Activated T-cell treated with anti-CD3 and anti-CD28 coated beads, Interleukin-2, amount 50 U/mL, for 48 hours (primary cell): Measurements from ENCODE around the gene ABCB8.
"Not testable (repeated sequence)": the region's sequence is repeated elsewhere in the genome, so short reads cannot be mapped to it uniquely, and the experiment has no call there.

Experiments used
- DNase-seq, 2 experiments: peaks; one replicate each; pipeline ENCODE4 v3.0.0-alpha.2; 2020

ABCB8 gene

DNA sequence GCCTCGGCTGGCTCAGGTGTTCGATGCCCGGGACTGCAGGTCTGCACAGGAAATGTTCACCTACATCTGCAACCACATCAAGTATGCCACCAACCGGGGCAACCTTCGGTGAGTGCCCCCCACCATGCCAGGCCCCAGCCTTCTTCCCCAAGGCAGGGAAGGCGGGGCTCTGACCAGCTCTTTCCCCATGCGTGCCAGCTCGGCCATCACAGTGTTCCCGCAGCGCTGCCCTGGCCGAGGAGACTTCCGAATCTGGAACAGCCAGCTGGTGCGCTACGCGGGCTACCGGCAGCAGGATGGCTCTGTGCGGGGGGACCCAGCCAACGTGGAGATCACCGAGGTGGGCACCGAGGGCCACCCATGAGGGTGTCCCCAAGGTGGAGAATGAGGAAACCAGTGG is 29.9 kb upstream of the ABCB8 start:
- peak in 1 of 2 experiments; percentile 16 for DNase-seq

- no peak for DNase-seq
These were observed 29.2 kb upstream of the ABCB8 start for GRCh38 chr7:150999001-150999400.

- no peak for DNase-seq
These were observed 28.6 kb upstream of the ABCB8 start for GRCh38 chr7:150999497-151000230.

- DNase-seq = no peak
These were observed 27.3 kb upstream of the ABCB8 start for GRCh38 chr7:151000897-151001495.

GRCh38 chr7:151001546-151001945 is 26.7 kb upstream of the ABCB8 start:
- DNase-seq = no peak

DNA sequence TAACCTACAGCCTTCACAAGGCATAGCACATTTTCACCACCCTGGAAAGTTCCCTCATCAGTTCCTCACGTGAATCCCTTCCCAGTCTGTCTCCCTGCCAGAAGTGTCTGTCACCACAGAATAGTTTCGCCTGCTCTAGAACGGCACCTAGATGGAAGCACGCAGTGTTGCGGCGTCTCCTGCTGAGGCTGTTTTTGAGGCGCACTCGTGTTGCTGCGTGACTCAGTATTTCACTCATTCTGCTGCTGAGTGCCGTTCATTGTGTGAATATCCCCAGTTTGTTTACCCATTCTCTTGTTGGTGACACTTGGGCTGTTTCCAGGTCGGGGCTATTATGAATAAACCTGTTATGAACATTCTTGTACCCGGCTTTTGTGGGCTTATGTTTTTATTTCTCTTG is 24.7 kb upstream of the ABCB8 start:
- DNase-seq = no peak

- no peak for DNase-seq
These were observed 22.7 kb upstream of the ABCB8 start for GRCh38 chr7:151005566-151005965.

DNA sequence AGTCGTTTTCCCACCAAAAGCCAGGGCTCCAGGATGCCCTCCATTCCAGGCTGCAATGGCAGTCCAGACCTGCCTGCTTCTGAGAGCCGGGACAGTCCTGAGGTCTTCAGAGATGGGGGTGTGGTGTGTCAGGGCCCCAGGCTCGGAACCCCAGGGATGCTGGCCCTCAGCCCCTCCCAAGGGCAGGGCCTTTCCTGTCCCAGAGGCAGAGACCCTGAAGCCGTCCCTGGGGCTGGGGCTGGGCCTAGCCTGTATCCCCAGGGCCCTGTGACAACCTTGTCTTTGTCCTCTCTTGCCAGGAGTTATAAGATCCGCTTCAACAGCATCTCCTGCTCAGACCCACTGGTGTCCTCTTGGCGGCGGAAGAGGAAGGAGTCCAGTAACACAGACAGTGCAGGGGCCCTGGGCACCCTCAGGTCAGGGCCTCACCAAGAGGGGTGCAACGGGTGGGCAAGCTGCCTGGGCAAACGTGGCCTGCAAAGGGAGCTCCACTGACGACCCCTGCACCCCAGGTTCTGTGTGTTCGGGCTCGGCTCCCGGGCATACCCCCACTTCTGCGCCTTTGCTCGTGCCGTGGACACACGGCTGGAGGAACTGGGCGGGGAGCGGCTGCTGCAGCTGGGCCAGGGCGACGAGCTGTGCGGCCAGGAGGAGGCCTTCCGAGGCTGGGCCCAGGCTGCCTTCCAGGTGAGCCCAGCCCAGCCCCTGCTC is 21.5 kb upstream of the ABCB8 start:
- DNase-seq = no peak

- no peak for DNase-seq
These were observed 20.8 kb upstream of the ABCB8 start for GRCh38 chr7:151007469-151007898.

- DNase-seq = peak in 1 of 2 experiments; percentile 39
These were observed 20.1 kb upstream of the ABCB8 start for GRCh38 chr7:151008143-151008510.

DNA sequence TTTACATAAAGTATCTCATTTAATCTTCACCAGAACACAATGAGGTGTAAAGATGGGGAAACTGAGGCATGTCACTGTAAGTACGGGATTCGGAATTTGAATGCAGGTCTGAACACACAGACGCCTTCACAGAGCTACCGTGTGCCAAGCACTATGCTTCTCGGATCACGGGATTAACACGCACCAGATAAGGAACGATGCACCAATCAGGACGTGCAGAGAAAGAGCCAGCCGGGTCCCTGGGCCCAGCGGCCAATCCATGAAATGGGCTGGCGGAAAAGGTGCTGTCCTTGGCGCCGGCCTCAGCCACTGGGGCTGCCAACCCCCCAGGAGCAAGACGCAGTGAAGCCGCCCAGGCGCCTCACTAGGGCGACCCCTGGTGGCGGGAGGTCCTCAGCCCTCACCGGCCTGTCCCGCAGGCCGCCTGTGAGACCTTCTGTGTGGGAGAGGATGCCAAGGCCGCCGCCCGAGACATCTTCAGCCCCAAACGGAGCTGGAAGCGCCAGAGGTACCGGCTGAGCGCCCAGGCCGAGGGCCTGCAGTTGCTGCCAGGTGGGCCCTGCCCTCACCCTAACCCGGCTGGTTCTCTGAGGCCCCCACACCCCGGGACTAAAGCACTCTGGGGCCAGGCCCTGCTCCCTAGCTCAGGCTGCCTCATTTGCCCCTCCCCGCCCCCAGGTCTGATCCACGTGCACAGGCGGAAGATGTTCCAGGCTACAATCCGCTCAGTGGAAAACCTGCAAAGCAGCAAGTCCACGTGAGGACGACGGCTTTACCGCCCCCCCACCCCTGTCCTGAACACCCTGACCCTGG is 19.5 kb upstream of the ABCB8 start:
- DNase-seq = peak; percentile 89 to 92

GRCh38 chr7:151009327-151010036 is 18.8 kb upstream of the ABCB8 start:
- peak in 1 of 2 experiments; percentile 44 for DNase-seq

GRCh38 chr7:151010037-151010306 is 18.3 kb upstream of the ABCB8 start:
- no peak for DNase-seq

DNA sequence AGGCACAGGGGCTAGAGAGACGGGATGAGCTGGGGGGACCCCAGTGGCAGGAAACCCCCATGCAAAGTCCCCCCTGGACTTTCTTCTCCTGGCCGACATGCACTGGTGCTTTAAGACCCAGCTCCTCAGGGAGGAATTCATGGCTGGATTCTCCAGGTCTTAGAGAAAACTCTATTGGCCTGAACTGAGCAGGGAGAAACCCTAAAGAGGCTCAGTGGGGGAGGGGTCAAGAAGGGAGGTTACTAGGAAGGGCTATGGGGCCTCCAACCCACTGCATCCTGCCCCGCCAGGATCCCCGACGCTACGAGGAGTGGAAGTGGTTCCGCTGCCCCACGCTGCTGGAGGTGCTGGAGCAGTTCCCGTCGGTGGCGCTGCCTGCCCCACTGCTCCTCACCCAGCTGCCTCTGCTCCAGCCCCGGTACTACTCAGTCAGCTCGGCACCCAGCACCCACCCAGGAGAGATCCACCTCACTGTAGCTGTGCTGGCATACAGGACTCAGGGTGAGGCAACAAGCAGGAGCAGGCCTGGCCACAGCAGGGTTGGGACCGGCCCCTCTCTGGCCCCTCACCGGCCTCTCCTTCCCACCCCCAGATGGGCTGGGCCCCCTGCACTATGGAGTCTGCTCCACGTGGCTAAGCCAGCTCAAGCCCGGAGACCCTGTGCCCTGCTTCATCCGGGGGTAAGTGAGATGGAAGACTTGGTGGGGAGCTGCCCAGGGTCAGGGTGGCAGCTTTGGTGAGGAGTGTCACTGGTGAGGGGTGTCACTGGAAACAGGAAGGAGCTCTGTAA is 17.7 kb upstream of the ABCB8 start:
- peak; percentile 51 to 61 for DNase-seq

DNA sequence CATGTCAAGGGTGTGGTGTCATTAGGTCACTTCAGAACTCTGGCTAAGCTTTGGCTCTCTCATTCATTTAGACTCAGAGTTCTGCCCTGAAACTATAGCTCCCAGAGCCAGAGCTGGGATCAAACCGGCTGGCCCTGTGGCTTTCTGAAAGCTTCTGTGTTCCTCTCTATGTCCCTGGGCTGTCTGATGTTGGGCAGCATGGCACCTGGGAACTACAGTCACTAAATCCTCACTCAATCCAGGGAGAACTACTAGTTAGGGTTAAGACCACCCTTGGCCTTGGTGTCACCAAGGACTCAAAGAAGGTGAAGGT is 17.2 kb upstream of the ABCB8 start:
- DNase-seq = no peak

- not testable (repeated sequence) for DNase-seq
These were observed 16.6 kb upstream of the ABCB8 start for GRCh38 chr7:151011616-151012015.

DNA sequence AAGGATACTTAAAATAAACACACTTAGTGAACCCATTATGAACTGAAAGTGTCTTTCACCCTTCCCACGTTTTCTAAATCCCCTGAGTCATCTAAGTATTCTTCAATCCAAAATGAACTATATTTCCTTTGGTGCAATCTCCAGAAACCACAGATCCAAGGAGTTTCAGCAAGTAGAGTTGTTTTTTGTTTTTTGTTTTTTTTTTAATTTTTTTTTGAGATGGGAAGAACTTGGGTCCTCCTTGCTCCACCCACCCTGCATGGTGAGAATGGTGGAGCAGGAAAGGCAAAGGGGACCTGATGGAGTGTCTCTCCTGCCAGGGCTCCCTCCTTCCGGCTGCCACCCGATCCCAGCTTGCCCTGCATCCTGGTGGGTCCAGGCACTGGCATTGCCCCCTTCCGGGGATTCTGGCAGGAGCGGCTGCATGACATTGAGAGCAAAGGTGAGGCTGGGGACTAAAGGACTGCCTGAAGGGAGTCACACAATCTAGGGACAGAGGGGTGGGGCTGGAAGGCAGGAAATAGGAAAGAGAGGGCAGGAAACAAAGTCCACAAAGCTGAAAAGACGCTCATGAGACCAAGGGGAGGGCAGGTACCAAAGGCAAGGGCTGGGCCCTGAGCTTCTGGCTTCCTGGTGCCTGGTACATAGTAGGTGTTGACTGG is 16.1 kb upstream of the ABCB8 start:
- DNase-seq = no peak

DNA sequence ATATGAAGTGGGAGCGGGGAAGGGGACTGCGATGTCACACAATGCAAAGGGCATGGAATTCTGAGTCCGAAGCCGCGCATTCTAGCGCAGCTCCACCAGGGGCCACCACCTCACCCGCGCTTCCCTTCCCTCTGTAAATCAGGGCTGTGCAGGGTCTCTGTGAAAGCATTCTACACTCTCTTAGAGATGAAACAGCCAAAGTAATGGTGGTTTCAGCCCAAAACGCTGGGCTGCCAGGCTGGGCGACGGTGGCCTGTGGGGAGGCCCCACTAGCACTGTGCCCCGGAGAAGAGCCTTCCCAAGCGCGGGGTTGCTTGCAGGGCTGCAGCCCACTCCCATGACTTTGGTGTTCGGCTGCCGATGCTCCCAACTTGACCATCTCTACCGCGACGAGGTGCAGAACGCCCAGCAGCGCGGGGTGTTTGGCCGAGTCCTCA is 15.3 kb upstream of the ABCB8 start:
- DNase-seq = no peak

DNA sequence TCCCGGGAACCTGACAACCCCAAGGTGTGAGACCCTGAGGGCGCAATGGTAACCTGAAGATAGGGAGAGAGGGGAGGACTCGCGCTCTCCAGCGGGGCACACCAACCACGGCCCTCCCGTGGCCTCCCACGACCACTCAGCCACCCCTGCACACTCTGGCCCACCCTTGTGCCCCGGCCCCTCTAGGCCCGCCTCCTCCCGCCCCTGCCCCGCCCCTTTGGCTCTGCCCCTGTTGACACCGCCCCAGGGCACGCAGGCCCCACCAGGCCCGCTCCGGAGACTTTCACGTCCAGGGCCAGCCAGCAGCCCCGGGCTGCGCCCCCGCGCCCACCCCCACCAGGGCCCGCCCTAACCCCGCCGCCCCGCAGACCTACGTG is 14.9 kb upstream of the ABCB8 start:
- no peak for DNase-seq

DNA sequence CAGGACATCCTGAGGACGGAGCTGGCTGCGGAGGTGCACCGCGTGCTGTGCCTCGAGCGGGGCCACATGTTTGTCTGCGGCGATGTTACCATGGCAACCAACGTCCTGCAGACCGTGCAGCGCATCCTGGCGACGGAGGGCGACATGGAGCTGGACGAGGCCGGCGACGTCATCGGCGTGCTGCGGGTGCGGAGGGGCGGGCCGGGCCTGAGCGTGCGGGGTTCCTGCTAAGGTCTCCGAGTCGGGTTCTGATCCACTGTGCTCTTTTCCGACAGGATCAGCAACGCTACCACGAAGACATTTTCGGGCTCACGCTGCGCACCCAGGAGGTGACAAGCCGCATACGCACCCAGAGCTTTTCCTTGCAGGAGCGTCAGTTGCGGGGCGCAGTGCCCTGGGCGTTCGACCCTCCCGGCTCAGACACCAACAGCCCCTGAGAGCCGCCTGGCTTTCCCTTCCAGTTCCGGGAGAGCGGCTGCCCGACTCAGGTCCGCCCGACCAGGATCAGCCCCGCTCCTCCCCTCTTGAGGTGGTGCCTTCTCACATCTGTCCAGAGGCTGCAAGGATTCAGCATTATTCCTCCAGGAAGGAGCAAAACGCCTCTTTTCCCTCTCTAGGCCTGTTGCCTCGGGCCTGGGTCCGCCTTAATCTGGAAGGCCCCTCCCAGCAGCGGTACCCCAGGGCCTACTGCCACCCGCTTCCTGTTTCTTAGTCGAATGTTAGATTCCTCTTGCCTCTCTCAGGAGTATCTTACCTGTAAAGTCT is 14.3 kb upstream of the ABCB8 start:
- DNase-seq = peak; percentile 83 to 87

DNA sequence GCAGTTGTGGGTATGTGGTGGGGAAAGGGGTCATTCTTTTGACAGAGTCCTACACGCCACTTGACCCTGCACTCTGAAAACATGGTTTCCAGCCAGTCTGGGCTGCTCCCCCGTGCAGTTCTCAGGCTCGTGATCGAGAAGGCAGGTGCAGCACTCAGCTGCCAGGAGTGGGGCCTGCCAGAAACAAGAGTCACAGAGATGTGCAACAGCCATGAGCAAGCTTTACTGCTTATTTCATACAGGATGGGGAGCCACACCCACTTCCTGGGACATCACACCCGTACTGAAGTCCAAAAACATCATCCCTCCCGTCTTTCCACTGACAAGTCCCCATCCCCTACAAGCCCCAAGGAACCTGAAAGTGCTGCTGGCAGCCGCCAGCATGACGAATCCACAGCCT is 13.3 kb upstream of the ABCB8 start:
- DNase-seq = peak in 1 of 2 experiments; percentile 52
